HepG2 (cell line): Measurements from ENCODE around the gene BBLN. TPM values are rescaled to one million over a fixed set of nuclear protein-coding genes. Genes with fewer than 3 reads are reported as not detected.

Source experiments
- AKAP8 ChIP-seq: sonication (generic); formaldehyde crosslinking; IDR thresholded peaks from 2 replicates; pipeline ENCODE4 v1.5.1; 2020; ENCODE audit warnings: mild to moderate bottlenecking, missing genetic modification reagents
- DR1 ChIP-seq: sonication (generic); formaldehyde crosslinking; IDR thresholded peaks from 2 replicates; pipeline ENCODE4 v1.8.0; 2021; ENCODE audit warnings: mild to moderate bottlenecking, missing genetic modification reagents, inconsistent platforms
- E2F1 ChIP-seq: sonication (generic); formaldehyde crosslinking; IDR thresholded peaks from 2 replicates; pipeline ENCODE4 v1.5.0; 2020; ENCODE audit warnings: missing genetic modification reagents
- ETV5 ChIP-seq: IDR thresholded peaks from 2 replicates; pipeline ENCODE4 v1.6.1; 2018; ENCODE audit warnings: missing biosample characterization, missing genetic modification reagents, inconsistent platforms, borderline replicate concordance
- HIVEP1 ChIP-seq: sonication (generic); formaldehyde crosslinking; IDR thresholded peaks from 2 replicates; pipeline ENCODE4 v1.4.0; 2020; ENCODE audit warnings: mild to moderate bottlenecking, missing genetic modification reagents
- IRF2 ChIP-seq: IDR thresholded peaks from 2 replicates; pipeline ENCODE4 v1.6.1; 2018; ENCODE audit warnings: missing genetic modification reagents, missing compliant biosample characterization
- MAZ ChIP-seq, 2 experiments: sonication (generic) in 1 of 2; formaldehyde crosslinking in 1 of 2; IDR thresholded peaks; 2 replicates each; pipeline versions ENCODE4 v1.5.0 to v1.6.1; 2012 to 2020; ENCODE audit warnings: low read depth in 2 of 2, mild to moderate bottlenecking in 2 of 2, borderline replicate concordance in 1 of 2, improper control_type of control experiment in 1 of 2, low read length in 1 of 2, missing genetic modification reagents in 1 of 2, moderate library complexity in 1 of 2
- MED1 ChIP-seq: sonication (generic); formaldehyde crosslinking; IDR thresholded peaks from 2 replicates; pipeline ENCODE4 v1.4.0; 2020; ENCODE audit warnings: missing genetic modification reagents
- MEF2D ChIP-seq: sonication (generic); formaldehyde crosslinking; IDR thresholded peaks from 2 replicates; pipeline ENCODE4 v1.5.1; 2020; ENCODE audit warnings: mild to moderate bottlenecking, missing genetic modification reagents
- MIXL1 ChIP-seq: IDR thresholded peaks from 2 replicates; pipeline ENCODE4 v1.6.1; 2016
- MXD1 ChIP-seq: sonication (generic); formaldehyde crosslinking; IDR thresholded peaks from 2 replicates; pipeline ENCODE4 v1.4.0; 2020; ENCODE audit warnings: mild to moderate bottlenecking, missing genetic modification reagents
- NAIF1 ChIP-seq: sonication (generic); formaldehyde crosslinking; IDR thresholded peaks from 2 replicates; pipeline ENCODE4 v1.5.0; 2020; ENCODE audit warnings: mild to moderate bottlenecking, missing genetic modification reagents, borderline replicate concordance
- RCOR2 ChIP-seq: IDR thresholded peaks from 2 replicates; pipeline ENCODE4 v1.6.1; 2016; ENCODE audit warnings: missing biosample characterization, missing genetic modification reagents
- SMAD3 ChIP-seq: sonication (generic); formaldehyde crosslinking; IDR thresholded peaks from 2 replicates; pipeline ENCODE4 v1.4.0; 2020; ENCODE audit warnings: missing genetic modification reagents
- SP4 ChIP-seq: sonication (generic); formaldehyde crosslinking; IDR thresholded peaks from 2 replicates; pipeline ENCODE4 v1.8.1; 2023; ENCODE audit warnings: mild to moderate bottlenecking, missing genetic modification reagents
- ZBTB42 ChIP-seq: sonication (generic); formaldehyde crosslinking; IDR thresholded peaks from 2 replicates; pipeline ENCODE4 v1.5.0; 2020; ENCODE audit warnings: mild to moderate bottlenecking, missing genetic modification reagents
- ZNF230 ChIP-seq: sonication (generic); formaldehyde crosslinking; IDR thresholded peaks from 2 replicates; pipeline ENCODE4 v1.4.0; 2020; ENCODE audit warnings: mild to moderate bottlenecking, missing genetic modification reagents
- ZNF263 ChIP-seq: sonication (generic); formaldehyde crosslinking; IDR thresholded peaks from 2 replicates; pipeline ENCODE4 v1.4.0; 2020; ENCODE audit warnings: missing genetic modification reagents
- ZNF556 ChIP-seq: sonication (generic); formaldehyde crosslinking; IDR thresholded peaks from 2 replicates; pipeline ENCODE4 v1.4.0; 2020; ENCODE audit warnings: mild to moderate bottlenecking, missing genetic modification reagents, borderline replicate concordance
- ZNF567 ChIP-seq: sonication (generic); formaldehyde crosslinking; IDR thresholded peaks from 2 replicates; pipeline ENCODE4 v1.8.1; 2023; ENCODE audit warnings: mild to moderate bottlenecking, missing genetic modification reagents, borderline replicate concordance
- ZNF598 ChIP-seq: sonication (generic); formaldehyde crosslinking; IDR thresholded peaks from 2 replicates; pipeline ENCODE4 v1.5.1; 2020; ENCODE audit warnings: mild to moderate bottlenecking, missing genetic modification reagents, borderline replicate concordance
- ZNF674 ChIP-seq: sonication (generic); formaldehyde crosslinking; IDR thresholded peaks from 2 replicates; pipeline ENCODE4 v1.5.0; 2020; ENCODE audit warnings: low read depth, mild to moderate bottlenecking, missing genetic modification reagents
- ZNF709 ChIP-seq: sonication (generic); formaldehyde crosslinking; IDR thresholded peaks from 2 replicates; pipeline ENCODE4 v1.5.0; 2020; ENCODE audit warnings: mild to moderate bottlenecking, missing genetic modification reagents
- ZNF776 ChIP-seq: sonication (generic); formaldehyde crosslinking; IDR thresholded peaks from 2 replicates; pipeline ENCODE4 v1.4.0; 2020; ENCODE audit warnings: mild to moderate bottlenecking, missing genetic modification reagents
- ZNF788 ChIP-seq: sonication (generic); formaldehyde crosslinking; IDR thresholded peaks from 2 replicates; pipeline ENCODE4 v1.5.0; 2020; ENCODE audit warnings: mild to moderate bottlenecking, missing genetic modification reagents, borderline replicate concordance
- polyA plus RNA-seq, 8 experiments: library from polyadenylated mRNA; depleted of rRNA in 3 of 8; stranded (reverse) in 7 of 8; unstranded in 1 of 8; fragments of >200 nt; fragmentation: Illumina TruSeq in 4 of 8; extraction: Trizol in 4 of 8; gene quantifications; 2 replicates each; pipeline versions ENCODE4 v1.2.1 to v1.2.3, GENCODE V29; 2011 to 2016; ENCODE audit warnings: low read depth in 4 of 8, missing spikeins in 1 of 8, mixed read lengths in 1 of 8; ENCODE audit not compliant: insufficient read depth in 1 of 8
- total RNA-seq, 5 experiments: library from RNA; depleted of rRNA; stranded (reverse); fragments of >200 nt; fragmentation: Illumina TruSeq; extraction: Trizol; gene quantifications; 2 replicates each; pipeline ENCODE4 v1.2.3, GENCODE V29; 2016; ENCODE audit warnings: low read depth in 1 of 5
- TF ChIP-seq, protein P1 (sequence below): sonication (generic); formaldehyde crosslinking; IDR thresholded peaks from 2 replicates; pipeline ENCODE4 v1.9.0; 2021; ENCODE audit warnings: missing genetic modification reagents, mild to moderate bottlenecking, borderline replicate concordance
- TF ChIP-seq, protein P2 (sequence below): sonication (generic); formaldehyde crosslinking; IDR thresholded peaks from 2 replicates; pipeline ENCODE4 v1.4.0; 2020; ENCODE audit warnings: missing genetic modification reagents, mild to moderate bottlenecking, borderline replicate concordance

The BBLN gene
- total and polyA plus RNA-seq, 2 of the 13 experiments (the other 11 are each of a cell fraction or from before 2014, with no cell fraction given): 27.6 to 33.1 TPM

- peak; percentile 52; the same call in 1 of the 2 replicates for TF ChIP-seq MXD1 (CRISPR knock-in tag)
- TF ChIP-seq IRF2 (CRISPR knock-in tag): 0 out of 2 replicates have a peak, but pooled peaks have one; percentile 15
- TF ChIP-seq ZNF598: no peak
- TF ChIP-seq MEF2D: no peak
- 0 out of 2 replicates have a peak, but pooled peaks have one; percentile 5 for TF ChIP-seq AKAP8 (CRISPR knock-in tag)
- TF ChIP-seq MAZ (IDR thresholded peaks at IDR 0.05; ENCODE audit: borderline replicate concordance, low read depth, low read length): peak; percentile 14; the same call in 1 of the 2 replicates
- peak; percentile 76 for TF ChIP-seq MAZ (CRISPR knock-in tag; IDR thresholded peaks at IDR 0.05; ENCODE audit: low read depth)
- peak; percentile 63 for TF ChIP-seq HIVEP1
- TF ChIP-seq ETV5 (CRISPR knock-in tag): peak; percentile 85
- TF ChIP-seq ZNF230 (CRISPR knock-in tag): no peak
- TF ChIP-seq DR1: no peak
- TF ChIP-seq, protein P1, sequence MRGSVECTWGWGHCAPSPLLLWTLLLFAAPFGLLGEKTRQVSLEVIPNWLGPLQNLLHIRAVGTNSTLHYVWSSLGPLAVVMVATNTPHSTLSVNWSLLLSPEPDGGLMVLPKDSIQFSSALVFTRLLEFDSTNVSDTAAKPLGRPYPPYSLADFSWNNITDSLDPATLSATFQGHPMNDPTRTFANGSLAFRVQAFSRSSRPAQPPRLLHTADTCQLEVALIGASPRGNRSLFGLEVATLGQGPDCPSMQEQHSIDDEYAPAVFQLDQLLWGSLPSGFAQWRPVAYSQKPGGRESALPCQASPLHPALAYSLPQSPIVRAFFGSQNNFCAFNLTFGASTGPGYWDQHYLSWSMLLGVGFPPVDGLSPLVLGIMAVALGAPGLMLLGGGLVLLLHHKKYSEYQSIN: no peak
- no peak for TF ChIP-seq MIXL1 (CRISPR knock-in tag)
- TF ChIP-seq ZNF556: no peak
- peak; percentile 83 for TF ChIP-seq ZNF709 (CRISPR knock-in tag)
- peak; percentile 83 for TF ChIP-seq SP4
- no peak for TF ChIP-seq E2F1 (CRISPR knock-in tag)
- no peak for TF ChIP-seq ZBTB42 (CRISPR knock-in tag)
- 0 out of 2 replicates have a peak, but pooled peaks have one; percentile 30 for TF ChIP-seq ZNF263 (CRISPR knock-in tag)
- peak; percentile 67; the same call in 1 of the 2 replicates for TF ChIP-seq ZNF788 (CRISPR knock-in tag)
- no peak for TF ChIP-seq RCOR2 (CRISPR knock-in tag)
- TF ChIP-seq SMAD3 (CRISPR knock-in tag): no peak
- TF ChIP-seq ZNF674 (CRISPR knock-in tag): no peak
- TF ChIP-seq ZNF567 (CRISPR knock-in tag): no peak; the same call in 1 of the 2 replicates
- TF ChIP-seq, protein P2, sequence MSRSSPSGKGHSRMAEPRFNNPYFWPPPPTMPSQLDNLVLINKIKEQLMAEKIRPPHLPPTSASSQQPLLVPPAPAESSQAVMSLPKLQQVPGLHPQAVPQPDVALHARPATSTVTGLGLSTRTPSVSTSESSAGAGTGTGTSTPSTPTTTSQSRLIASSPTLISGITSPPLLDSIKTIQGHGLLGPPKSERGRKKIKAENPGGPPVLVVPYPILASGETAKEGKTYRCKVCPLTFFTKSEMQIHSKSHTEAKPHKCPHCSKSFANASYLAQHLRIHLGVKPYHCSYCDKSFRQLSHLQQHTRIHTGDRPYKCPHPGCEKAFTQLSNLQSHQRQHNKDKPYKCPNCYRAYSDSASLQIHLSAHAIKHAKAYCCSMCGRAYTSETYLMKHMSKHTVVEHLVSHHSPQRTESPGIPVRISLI (CRISPR knock-in tag): no peak
- TF ChIP-seq NAIF1 (CRISPR knock-in tag): no peak
- TF ChIP-seq ZNF776 (CRISPR knock-in tag): peak; percentile 28; the same call in 1 of the 2 replicates
- TF ChIP-seq MED1 (CRISPR knock-in tag): peak; percentile 51
Measured at GRCh38 chr9:128159784-128160602, at the start of gene BBLN (continued).
